ENCODE measurements around the gene ZNF326.
"Not testable (repeated sequence)": the region's sequence is repeated elsewhere in the genome, so short reads cannot be mapped to it uniquely, and the experiment has no call there.

Gene ZNF326

DNA sequence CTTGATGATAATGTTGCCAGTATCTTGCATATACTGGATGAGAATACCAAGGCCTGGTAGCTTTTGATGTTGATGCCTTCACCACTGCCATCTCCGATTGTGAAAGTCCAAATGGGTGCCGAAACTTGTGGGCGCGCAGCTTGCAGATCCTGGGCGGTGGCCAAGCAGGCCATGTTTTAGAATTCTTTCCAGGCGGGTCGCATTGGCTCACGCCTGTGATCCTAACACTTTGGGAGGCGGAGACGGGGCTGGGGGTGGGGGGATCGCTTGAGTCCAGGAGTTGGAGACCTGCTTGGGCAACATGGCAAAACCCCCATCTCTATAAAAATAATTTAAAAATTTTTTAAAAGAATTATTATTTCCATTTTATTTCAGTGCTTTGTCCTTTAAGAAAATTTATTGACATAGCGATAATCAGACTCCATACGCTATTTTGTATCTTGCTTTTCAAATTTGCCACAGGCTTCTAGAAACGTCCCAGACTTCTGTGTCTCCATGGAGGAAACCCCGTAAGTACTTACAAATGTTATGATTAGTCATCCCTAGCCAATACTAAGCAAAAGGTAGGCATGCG lies 592 bp upstream of the ZNF326 start:
- TF ChIP-seq CTCF (IDR thresholded peaks at IDR 0.05; ENCODE audit: low read length) (no peak), EZH2 (IDR thresholded peaks at IDR 0.05; ENCODE audit: borderline replicate concordance, low read length) (no peak)
- Histone ChIP-seq H3F3A (ENCODE audit: insufficient read depth, low read length) (0 out of 2 replicates have a peak, but pooled peaks cover 4% of the 10 kb centered on the region), H3K27me3 (ENCODE audit: insufficient read depth, low read length) (no peaks in the 10 kb centered on the region), H3K4me3 (ENCODE audit: low read depth, low read length, poor library complexity, severe bottlenecking) (peak overlapping the region; percentile 82), H3K9me3 (ENCODE audit: low read length) (no peaks in the 10 kb centered on the region), H4K20me1 (ENCODE audit: insufficient read depth, low read length) (no peaks in the 10 kb centered on the region), H3K4me2 (ENCODE audit: low read length) (peak overlapping the region; percentile 68), H2AFZ (ENCODE audit: low read length) (peak overlapping the region; percentile 76; the same call in 1 of the 2 replicates), H3K79me2 (ENCODE audit: insufficient read depth, low read length) (peaks cover 39% of the 10 kb centered on the region), H3K36me3 (ENCODE audit: insufficient read depth, low read length) (peaks cover 16% of the 10 kb centered on the region; the same call in 1 of the 2 replicates), H3K4me1 (ENCODE audit: insufficient read depth, low read length, severe bottlenecking) (peaks cover 40% of the 10 kb centered on the region), H3K9me2 (ENCODE audit: low read depth, low read length) (no peaks in the 10 kb centered on the region), H3K9ac (ENCODE audit: low read length) (peak overlapping the region; percentile 85; the same call in 1 of the 2 replicates), H3K27ac (ENCODE audit: low read depth, low read length, poor library complexity, severe bottlenecking) (no peak overlapping the region)

- Histone ChIP-seq H3F3A (ENCODE audit: insufficient read depth, low read length) (0 out of 2 replicates have a peak, but pooled peaks cover 4% of the 10 kb centered on the region), H4K20me1 (ENCODE audit: insufficient read depth, low read length) (no peaks in the 10 kb centered on the region), H3K27me3 (ENCODE audit: insufficient read depth, low read length) (no peaks in the 10 kb centered on the region), H2AFZ (ENCODE audit: low read length) (no peak overlapping the region), H3K79me2 (ENCODE audit: insufficient read depth, low read length) (peaks cover 51% of the 10 kb centered on the region), H3K4me3 (ENCODE audit: low read depth, low read length, poor library complexity, severe bottlenecking) (peak overlapping the region; percentile 82), H3K27ac (ENCODE audit: low read depth, low read length, poor library complexity, severe bottlenecking) (peak overlapping the region; percentile 11), H3K4me1 (ENCODE audit: insufficient read depth, low read length, severe bottlenecking) (peaks cover 39% of the 10 kb centered on the region), H3K9ac (ENCODE audit: low read length) (peak overlapping the region; percentile 85), H3K9me2 (ENCODE audit: low read depth, low read length) (no peaks in the 10 kb centered on the region), H3K36me3 (ENCODE audit: insufficient read depth, low read length) (peaks cover 22% of the 10 kb centered on the region; the same call in 1 of the 2 replicates), H3K9me3 (ENCODE audit: low read length) (no peaks in the 10 kb centered on the region), H3K4me2 (ENCODE audit: low read length) (peak overlapping the region; percentile 68)
- no peak for TF ChIP-seq CTCF (IDR thresholded peaks at IDR 0.05; ENCODE audit: low read length)
- no peak for TF ChIP-seq EZH2 (IDR thresholded peaks at IDR 0.05; ENCODE audit: borderline replicate concordance, low read length)
These were observed 914 bp downstream of the ZNF326 start for GRCh38 chr1:89995598-89996449.

- TF ChIP-seq EZH2 (IDR thresholded peaks at IDR 0.05; ENCODE audit: borderline replicate concordance, low read length) (no peak), CTCF (IDR thresholded peaks at IDR 0.05; ENCODE audit: low read length) (no peak)
- peaks cover 32% of the 10 kb centered on the region for H3K4me1 ChIP-seq (ENCODE audit: insufficient read depth, low read length, severe bottlenecking)
- no peak overlapping the region for H3K27ac ChIP-seq (ENCODE audit: low read depth, low read length, poor library complexity, severe bottlenecking)
- peaks cover 56% of the 10 kb centered on the region for H3K79me2 ChIP-seq (ENCODE audit: insufficient read depth, low read length)
- no peaks in the 10 kb centered on the region for H3K9me3 ChIP-seq (ENCODE audit: low read length)
- H3K27me3 ChIP-seq (ENCODE audit: insufficient read depth, low read length) = no peaks in the 10 kb centered on the region
- H3K9ac ChIP-seq (ENCODE audit: low read length) = peak overlapping the region; percentile 85
- peaks cover 22% of the 10 kb centered on the region; the same call in 1 of the 2 replicates for H3K36me3 ChIP-seq (ENCODE audit: insufficient read depth, low read length)
- H3K4me2 ChIP-seq (ENCODE audit: low read length) = peak overlapping the region; percentile 68
- 0 out of 2 replicates have a peak, but pooled peaks cover 4% of the 10 kb centered on the region for H3F3A ChIP-seq (ENCODE audit: insufficient read depth, low read length)
- H4K20me1 ChIP-seq (ENCODE audit: insufficient read depth, low read length) = no peaks in the 10 kb centered on the region
- H3K9me2 ChIP-seq (ENCODE audit: low read depth, low read length) = no peaks in the 10 kb centered on the region
- H2AFZ ChIP-seq (ENCODE audit: low read length) = no peak overlapping the region
- H3K4me3 ChIP-seq (ENCODE audit: low read depth, low read length, poor library complexity, severe bottlenecking) = peak overlapping the region; percentile 82
These were observed 1.7 kb downstream of the ZNF326 start for GRCh38 chr1:89996450-89997110.

GRCh38 chr1:89997152-89997551 lies 2.2 kb downstream of the ZNF326 start:
- H3K9me2 ChIP-seq (ENCODE audit: low read depth, low read length); H2AFZ ChIP-seq (ENCODE audit: low read length); H4K20me1 ChIP-seq (ENCODE audit: insufficient read depth, low read length); H3F3A ChIP-seq (ENCODE audit: insufficient read depth, low read length); H3K27ac ChIP-seq (ENCODE audit: low read depth, low read length, poor library complexity, severe bottlenecking); H3K9ac ChIP-seq (ENCODE audit: low read length); H3K27me3 ChIP-seq (ENCODE audit: insufficient read depth, low read length); H3K9me3 ChIP-seq (ENCODE audit: low read length): not testable (repeated sequence)
- Histone ChIP-seq H3K36me3 (ENCODE audit: insufficient read depth, low read length) (peaks cover 22% of the 10 kb centered on the region; the same call in 1 of the 2 replicates), H3K79me2 (ENCODE audit: insufficient read depth, low read length) (peaks cover 60% of the 10 kb centered on the region), H3K4me3 (ENCODE audit: low read depth, low read length, poor library complexity, severe bottlenecking) (peak overlapping the region; percentile 82), H3K4me1 (ENCODE audit: insufficient read depth, low read length, severe bottlenecking) (peaks cover 28% of the 10 kb centered on the region), H3K4me2 (ENCODE audit: low read length) (peak overlapping the region; percentile 68; the same call in 1 of the 2 replicates)

All from OCI-LY1 (cell line).